Frontal cortex (tissue), 4 donors: ENCODE data around the gene IGFBP2. TPM values are rescaled to one million over a fixed set of nuclear protein-coding genes. Genes with fewer than 3 reads are reported as not detected.

ENCODE experiments used
- DNase-seq, 2 donors: peaks; one replicate each; pipeline ENCODE4 v3.0.0; 2012; ENCODE audit warnings: low spot score in 2 of 2
- FAIRE-seq: peaks from 2 replicates; lab custom pipeline; 2012; peaks lifted over from hg19 to GRCh38; lab: Jason Lieb, UNC
- total RNA-seq: library from RNA; depleted of rRNA; stranded (reverse); fragments of >200 nt; gene quantifications from one replicate; pipeline ENCODE4 v1.2.3, GENCODE V29; 2014
- donor health status: control.
- donor health status: control.
- donor health status: control.

Gene IGFBP2
- total RNA-seq, 1 donor from 2014 or later, result 253 TPM

DNA sequence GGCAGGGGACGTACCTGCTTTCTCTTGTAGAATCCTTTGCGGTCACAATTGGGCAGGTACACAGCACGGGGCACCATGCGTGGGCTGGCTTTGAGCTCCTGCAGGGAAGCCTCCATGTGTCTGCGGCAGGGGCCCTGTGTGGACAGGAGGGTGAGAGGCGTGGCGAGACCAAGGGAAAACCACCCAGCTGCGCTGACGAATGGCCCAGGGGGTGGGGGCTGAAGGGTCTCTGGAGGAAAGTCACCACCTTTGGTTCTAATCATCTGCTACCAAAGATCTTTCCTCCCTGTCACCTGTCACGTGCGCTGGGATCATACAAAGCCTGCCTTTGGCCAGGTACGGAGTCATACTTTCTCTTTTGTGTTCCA lies 44.9 kb downstream of the IGFBP2 start:
- FAIRE-seq (no peak), DNase-seq (no peak)

DNA sequence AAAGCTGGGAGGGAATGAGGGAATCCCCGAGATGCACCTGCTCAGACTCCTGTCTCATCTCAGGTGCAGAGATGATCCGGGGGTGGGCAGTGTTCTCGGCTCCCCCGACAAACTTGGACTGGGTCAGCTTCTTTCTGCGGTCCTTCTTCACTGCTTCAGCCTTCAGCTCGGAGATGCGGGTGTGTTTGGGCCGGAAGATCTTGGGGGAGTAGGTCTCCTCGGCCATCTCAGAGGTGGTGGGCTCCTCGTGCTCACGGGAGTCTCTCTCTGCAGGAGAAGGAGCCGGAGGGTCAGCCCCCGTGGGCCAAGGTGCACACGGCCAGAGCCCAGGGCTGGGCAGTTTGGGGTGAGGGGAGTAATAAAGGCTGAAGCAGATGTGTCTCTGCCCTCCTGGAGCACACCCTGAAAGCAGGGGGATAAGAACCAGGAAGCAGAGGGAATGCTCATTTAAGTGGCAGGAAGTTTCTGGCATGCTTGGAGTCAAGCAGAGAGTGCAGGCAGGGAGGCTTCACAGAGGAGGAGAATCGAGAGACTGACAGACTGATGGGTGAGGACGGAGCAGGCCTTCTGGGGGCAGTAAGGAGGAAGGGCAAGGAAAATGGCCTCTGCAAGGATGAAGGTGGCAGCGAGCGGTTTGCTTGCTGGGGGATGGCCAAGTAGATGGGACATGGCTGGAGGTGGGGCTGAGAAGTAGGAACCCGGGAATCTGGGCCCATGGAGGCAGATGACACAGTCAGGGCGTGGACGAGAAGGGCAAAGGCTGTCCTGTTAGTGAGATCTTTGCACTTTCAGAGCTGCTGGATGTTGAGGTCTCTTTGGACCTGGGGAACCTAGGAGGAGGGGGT lies 45.8 kb downstream of the IGFBP2 start:
- no peak for DNase-seq
- no peak for FAIRE-seq

DNA sequence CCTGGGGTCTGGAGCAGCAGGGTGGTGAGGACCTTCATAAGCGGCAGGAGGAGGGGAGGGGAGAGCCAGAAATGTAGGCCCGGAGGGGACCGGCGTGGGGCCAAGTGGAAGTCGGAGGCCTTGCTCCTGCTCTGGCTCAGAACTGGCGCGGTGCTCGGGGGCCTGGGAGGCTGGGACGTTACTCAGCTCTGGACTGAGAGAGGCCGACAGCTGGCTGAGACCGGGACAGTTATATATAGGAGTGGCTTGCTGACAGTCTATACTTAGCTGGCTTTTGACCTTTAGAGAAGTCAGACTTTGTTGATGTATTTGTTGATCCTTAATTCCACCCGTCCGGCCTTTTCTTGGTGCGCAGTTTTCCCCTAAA lies 46.4 kb downstream of the IGFBP2 start:
- DNase-seq, result no peak
- no peak for FAIRE-seq

DNA sequence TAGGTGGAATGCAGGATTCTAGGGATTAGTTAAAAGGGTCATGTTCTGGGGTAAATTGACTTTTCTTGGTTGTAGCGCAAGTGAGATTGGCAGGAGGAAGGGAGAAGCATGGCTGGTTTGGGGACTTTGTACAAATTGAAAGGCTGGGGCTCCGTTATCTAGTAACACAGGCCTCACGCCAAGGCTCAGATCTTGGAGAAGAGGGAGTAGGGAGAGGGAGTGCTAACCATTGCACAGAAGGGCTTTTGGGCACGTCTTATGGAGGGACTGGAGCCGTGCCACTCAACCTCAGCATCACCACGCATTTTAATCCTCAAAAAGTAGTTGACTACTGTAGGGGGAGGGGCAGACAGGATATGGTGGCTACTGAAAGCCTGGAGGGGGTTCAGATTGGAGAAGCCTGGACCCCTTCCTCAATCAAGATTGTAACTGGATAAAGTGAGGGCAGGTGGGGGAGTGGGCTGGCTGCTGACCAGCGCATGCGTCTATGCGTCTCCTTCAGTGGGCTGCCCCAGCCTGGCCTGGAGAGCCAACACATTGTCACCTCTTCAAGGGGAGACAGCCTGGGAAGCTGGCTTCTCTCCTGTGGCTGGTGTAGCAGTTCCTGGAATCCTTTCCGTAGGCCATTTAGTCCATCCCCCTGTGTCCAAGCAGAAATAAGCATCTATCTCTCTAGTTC lies 47.9 kb downstream of the IGFBP2 start:
- DNase-seq (no peak), FAIRE-seq (no peak)

DNA sequence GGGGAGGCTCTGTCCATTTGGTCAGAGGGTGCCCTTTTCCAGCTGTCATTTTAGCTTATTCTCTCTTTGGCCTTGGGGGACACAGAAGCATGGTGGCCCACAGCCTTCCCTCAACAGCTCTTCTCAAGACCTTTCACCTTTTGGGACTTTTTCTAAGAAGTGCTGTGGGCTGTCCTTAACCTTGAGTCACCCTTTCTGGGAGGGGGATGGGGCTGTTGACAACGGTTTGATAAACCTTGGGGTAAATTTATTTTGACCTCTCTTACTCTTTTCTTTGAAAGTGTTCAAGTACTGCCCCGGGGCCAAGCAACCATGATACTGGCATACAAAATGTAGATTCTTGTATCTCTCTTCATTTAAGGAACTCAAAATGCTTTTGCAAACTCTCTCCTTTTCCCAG lies 48.5 kb downstream of the IGFBP2 start:
- DNase-seq, result no peak
- no peak for FAIRE-seq

DNA sequence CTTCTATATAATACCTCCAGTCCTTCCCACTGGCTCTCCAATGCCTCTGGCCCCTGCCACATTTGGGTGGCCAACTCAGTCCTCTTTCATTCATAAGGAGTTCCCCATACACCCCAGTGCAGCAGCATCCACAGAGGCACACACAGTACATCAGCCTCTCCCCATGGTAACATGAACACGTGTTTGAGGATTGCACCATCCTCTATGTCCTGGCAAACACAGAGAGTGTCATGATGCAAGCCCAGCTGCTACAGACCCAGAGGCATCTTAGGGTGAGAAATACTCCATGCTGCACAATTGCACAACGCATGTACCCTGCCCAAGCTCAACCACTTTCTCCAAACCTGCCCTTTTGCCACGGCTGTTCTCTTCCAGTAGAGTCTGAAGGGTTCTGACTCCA lies 50.6 kb downstream of the IGFBP2 start:
- FAIRE-seq (no peak), DNase-seq (no peak)

DNA sequence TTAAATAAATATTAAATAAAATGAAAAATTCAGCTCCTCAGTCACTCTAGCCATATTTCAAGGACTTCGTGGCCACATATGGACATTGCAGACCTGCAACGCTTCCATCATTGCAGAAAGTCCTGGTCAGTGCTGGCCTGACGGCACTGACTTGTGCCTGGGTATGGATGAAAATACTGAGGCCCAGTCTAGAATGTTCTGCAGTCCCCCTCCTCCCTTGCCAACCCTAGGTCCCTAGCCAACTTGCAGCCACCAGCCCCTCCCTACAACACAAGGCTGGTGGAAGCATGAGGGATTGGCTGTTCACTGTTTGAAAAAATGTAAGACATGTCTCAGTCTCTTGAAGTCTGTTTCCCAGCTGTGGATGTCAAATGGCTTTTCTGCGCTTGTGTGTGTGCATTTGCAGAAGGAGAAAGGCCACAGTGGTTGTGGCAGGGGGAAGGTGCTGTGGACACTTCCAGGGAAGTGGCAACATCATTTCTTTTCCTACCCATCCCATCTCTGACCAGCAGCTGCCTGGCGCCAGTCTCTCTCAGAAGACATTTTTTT lies 52.2 kb downstream of the IGFBP2 start:
- FAIRE-seq, result no peak
- no peak for DNase-seq

DNA sequence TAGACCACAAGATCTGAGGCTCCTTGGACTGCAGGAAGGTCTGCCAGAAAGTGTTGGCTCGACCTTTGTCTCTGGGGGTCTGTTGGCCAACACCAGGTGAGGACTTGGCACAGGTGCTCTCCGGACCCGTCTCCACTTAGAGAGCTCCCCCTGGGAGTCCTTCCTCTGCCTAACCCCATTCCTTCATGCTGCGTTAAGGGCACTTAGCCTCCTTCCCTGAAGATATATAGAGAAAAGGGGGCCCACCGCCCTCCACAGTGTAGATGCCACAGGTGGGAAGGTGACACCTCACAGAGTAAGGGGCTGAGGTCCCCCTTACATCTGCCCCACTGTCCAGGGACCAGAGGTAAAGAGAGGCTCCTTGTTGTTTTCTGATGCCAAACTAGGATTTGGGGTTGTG lies 53.9 kb downstream of the IGFBP2 start:
- DNase-seq (no peak), FAIRE-seq (no peak)

DNA sequence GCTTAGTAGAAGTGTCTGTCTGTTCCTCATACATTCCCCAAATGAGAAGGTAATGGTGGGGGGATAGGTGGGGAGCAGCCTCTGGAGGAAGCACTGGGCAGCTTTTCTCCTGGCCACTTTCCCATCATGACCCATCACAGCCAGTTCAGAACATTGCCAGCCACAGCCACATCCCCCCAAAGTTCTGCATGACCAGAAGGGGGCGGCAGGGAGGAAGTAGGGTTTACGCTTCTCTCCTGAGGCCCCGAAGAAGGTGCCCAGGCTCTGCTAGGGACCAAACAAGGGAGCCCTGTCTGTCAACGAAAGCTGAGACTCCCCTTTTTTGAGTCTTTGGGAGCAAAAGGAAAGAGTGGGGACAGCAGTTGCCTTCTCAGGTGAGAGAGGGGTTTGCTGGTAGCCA lies 54.4 kb downstream of the IGFBP2 start:
- FAIRE-seq, result no peak

DNA sequence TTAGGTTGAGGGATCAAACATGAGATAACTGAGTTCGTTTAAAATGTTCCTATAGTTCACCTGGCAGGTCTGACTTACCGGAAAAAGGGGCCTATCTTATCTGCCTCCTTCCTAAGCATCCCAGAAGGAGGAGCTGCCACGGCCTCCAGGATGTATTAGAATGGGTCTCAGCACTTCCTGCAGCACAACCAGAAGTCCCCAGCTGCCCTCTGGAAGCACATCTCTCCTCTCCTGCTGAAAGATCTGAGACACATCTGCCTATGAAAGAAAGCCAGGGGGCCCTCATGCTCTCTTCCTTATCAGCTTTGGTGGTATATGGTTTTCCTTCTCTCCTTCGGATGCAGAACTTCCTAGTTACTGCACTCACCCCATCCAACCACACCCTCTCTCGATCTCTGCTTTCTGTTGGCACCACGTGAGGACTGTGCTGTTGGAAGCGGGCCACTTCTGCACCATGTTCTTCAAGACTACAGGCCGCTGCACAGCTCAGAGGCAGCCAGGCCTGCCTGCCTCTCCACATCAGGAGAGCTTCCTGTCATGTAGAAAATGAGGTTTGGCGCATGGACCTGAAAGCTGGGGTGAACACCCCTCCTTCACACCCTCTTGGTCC lies 55.6 kb downstream of the IGFBP2 start:
- FAIRE-seq (no peak), DNase-seq (no peak)

More for the DNA sequence above, 54.4 kb downstream of the IGFBP2 start:
- no peak for DNase-seq

DNA sequence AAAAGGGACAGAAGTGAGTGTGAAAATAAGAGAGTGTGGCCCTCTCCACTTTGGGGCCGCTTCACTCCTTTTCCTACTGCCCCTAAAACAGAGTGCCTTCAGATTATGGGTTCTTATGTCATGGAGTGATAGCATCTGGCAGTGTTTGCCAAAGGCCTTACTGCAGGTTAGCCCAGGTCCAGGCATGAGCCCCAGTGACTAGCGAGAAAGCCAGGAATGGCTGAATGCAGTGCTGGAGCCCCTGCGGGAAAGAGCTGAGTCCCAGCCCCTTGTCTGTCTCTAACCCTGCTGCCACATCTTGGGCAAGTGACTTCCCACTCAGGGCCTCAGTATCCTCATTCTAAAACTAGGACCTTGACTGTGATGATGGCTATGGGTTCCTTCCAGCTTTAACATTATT lies 56.2 kb downstream of the IGFBP2 start:
- no peak for DNase-seq
- no peak for FAIRE-seq

DNA sequence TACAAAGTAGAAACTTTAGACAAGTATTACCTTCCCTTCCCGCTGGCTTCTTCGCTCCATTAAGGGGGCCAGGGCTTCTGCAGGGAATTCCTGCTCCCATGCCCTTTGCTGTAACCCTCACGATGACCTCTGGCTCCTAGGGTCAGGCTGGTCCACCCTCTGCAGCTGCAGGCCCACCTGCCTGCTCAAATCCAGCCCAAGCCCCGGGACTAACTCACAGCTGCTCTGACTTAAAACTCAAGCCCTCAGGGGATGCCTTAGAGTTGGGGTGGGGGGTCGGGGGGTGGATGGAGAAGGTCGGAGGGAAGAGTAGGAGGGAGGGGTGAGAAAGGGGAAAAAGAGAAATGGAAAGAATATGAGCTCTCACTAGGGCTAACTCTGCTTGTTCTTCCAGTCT lies 57.2 kb downstream of the IGFBP2 start:
- no peak for DNase-seq

DNA sequence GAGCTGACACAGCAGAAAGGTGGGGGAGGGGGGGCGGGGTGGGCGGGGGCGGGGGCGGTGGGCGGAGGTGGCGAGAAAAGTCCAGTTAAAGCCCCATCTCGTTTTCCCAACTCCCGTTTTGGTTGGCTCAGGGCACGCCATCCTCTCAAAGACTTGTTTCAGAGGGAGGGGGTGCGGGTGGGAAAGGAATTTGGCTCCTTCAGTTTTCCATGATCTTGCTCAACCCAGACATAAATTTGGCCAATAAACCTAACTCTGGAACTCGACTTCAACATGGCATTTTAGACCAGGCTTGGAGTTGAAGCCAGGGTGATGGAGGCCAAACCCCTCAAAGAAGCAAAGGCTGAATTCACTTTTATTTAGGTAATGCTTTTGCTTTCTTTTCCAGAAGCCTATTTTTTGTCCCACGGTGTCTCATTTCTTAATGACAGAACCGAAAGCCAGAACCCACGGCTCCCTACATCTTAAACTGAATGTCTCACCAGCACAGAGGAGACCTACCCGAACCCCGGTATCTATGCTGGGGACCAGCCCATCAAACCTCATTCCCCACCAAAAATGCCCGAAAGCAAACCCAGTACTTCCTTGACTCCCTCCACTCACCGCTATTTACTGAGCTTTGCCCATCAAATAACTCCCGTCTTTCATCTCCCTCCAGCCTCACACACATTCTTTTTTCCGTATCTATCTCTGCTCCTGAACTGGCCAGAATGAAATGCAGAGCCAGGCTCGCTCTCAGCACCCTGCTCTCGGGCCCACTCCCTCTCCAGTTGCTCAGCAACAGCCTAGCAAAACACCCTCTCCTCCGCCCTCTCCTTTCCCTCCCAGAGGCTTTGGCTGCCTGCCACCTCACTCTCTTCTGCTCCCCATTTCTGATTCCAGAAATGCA lies 57.9 kb downstream of the IGFBP2 start:
- FAIRE-seq (no peak), DNase-seq (peak; percentile 60 to 77)

More for the DNA sequence above, 57.2 kb downstream of the IGFBP2 start:
- no peak for FAIRE-seq

DNA sequence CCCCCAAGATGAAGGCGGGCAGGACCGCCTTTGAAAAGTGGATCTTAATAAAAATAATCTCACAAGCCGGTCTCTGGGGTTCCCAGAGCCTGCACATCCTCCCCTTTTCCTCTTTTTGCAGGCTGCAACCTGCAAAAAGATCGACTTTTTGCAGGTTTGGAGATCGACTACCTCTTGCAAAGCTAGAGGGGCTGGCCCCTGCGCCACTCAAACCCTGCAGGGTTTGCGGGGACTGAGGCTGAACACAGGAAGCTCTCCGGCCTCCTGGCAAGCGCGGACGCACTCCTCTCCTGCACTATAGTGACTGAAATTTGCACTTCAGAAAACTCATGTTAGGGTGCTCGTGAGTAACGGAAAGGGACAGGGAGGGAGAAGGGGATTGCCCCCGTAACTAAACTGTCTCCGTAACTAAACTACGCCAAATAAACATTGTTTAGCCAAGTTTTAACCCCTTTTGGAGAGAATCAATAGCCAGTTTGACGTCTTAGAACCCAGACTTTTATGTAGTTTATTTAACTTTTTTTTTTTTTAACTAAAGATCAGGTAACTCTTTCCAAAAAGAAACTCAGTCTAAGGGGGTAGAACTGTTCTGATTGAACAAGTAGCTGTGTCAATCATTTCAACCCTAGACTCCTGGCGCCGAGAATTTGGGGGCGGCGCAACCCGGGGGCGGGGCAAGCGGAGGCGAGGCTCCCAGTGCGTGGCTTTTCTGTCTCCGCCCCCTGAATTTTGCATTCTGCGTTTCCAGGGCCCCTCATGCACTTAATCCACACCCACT lies 59.6 kb downstream of the IGFBP2 start:
- FAIRE-seq, result no peak
- peak; percentile 56 to 57 for DNase-seq

DNA sequence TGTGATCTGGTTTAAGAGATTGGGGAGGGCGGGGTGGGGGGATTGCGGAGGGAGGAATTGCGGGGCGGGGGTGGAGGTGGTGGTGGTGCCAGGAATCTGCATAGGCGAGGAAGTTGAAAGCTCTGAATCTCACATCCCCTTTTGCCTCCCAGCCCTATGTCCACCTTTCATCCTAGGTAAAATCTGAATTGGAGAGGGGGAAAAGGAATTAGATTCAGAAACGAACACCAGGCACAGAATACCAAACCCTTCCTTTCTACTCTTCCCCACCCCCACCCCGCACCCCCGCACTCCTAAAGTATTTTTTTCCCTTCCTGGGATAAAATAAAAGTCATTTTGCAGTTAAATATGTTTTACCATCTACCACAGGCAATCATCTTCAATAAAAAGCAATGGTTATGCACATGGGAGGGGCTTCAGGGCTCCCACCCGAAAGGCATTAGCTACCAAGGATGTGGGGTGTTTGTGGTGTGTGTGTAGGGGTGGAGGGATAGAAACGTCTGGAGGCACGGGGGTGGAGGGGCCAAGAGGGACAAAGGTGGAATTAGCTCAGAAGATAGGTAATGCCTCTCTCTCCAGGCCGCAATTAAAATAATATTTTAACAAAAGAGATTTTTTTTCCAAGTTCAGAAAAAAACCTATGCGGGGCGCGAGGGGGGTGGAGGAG lies 60.3 kb downstream of the IGFBP2 start:
- no peak for DNase-seq
- FAIRE-seq, result no peak

DNA sequence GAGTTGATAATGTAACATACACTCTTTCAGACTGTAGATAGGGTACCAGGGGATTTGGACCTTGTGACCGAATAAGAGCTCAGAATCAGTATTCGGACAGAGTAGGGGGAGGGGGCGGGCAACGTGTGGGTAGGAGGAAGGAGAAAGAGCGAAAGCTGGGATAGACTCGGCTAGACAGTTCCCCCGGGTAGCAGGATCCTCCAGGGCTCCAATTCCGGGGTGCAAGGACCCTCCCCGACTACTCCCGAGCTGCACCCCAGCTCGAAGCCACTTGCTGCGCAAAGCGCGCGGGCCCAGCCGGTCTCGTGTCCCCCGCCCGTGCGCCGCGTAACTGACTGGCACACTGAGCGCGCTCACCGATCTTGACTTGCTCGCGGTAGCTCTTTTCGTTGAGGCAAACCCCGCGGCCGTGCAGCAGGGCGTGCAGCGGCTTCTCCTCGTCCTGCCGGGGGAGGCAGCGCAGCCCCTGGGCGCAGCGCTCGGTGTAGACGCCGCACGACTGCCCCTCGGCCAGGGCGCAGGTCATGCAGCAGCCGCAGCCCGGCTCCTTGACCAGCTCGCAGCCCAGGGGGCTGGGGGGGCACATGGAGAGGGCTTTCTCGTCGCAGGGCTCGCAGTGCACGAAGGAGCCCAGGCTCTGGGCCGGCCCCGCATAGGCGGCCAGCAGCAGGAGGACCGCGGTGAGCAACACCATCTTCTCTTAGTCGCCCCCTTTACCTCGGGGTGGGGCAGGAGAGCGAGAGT lies 61.0 kb downstream of the IGFBP2 start:
- no peak for DNase-seq
- FAIRE-seq, result no peak

DNA sequence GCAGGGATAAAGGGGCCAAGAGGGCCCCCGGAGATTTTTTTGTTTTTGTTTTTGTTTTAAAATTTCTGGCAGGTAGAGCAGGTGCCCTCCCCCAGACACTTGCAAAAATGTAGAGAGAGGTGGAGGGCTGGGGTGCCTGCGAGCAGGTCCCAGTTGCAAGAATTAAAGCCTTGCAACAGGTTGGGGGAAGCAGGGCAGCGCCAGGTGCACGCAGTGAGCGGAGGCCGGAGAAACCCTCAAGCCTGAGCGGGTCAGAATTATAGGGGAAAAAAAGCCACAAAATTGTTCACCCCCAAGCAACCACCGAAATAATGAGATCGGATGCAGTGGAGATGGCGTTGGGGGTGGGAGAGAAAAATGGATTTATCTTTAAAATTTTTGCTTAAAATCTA lies 61.6 kb downstream of the IGFBP2 start:
- no peak for DNase-seq
- no peak for FAIRE-seq

DNA sequence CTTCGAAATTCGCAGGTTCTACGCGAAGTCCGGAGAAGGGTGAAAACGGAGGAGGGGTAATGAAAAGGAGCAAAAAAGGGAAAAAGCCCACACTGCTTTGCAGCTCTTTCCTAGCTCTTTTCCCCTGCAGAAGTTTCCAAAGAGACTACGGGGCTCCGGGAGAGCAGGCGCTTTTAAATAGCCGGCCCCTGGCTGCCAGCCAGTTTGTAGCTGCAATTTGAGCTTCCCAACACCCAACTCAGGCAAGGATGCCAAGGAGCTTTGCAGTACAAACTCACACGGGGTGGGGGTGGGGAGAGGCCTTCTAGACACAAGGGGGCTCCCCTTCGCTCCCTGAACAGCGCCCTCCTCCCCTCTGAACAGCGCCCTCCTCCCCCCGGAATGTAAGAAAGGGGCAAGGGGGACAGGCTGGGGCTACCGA lies 62.2 kb downstream of the IGFBP2 start, which contains the start of gene IGFBP5:
TSS of gene IGFBP5 (minus strand) at position 149 of the 421 bp plus-strand sequence. CDS start 774 bp downstream, outside the sequence.
- FAIRE-seq, result no peak

More for the DNA sequence above, 62.2 kb downstream of the IGFBP2 start, which contains the start of gene IGFBP5:
- DNase-seq, result peak in 1 of 2 donors; percentile 38
